K562 (cell line): ENCODE results near the gene LIX1L. TPM values are rescaled to one million over a fixed set of nuclear protein-coding genes. Genes with fewer than 3 reads are reported as not detected.

Experiments
- DEAF1 ChIP-seq: fragments of 450-650 bp; formaldehyde crosslinking; IDR thresholded peaks from 2 replicates; pipeline ENCODE4 v1.4.0; 2020; ENCODE audit warnings: mild to moderate bottlenecking, moderate library complexity
- LEF1 ChIP-seq: fragments of 450-650 bp; IDR thresholded peaks from 2 replicates; pipeline ENCODE4 v1.6.1; 2016; ENCODE audit warnings: mild to moderate bottlenecking
- PPARD ChIP-seq: fragments of 250-450 bp; sonication (Bioruptor Pico); IDR thresholded peaks from 2 replicates; pipeline ENCODE4 v1.8.0; 2022; ENCODE audit warnings: inconsistent platforms, mild to moderate bottlenecking, moderate library complexity
- SRSF3 ChIP-seq: fragments of 200-400 bp; formaldehyde crosslinking; IDR thresholded peaks from 2 replicates; pipeline ENCODE4 v1.6.1; 2016; ENCODE audit warnings: mild to moderate bottlenecking, low read length, moderate library complexity; ENCODE audit not compliant: insufficient read depth
- TAF15 ChIP-seq: fragments of 200-400 bp; formaldehyde crosslinking; IDR thresholded peaks from 2 replicates; pipeline ENCODE4 v1.6.1; 2017; ENCODE audit warnings: mild to moderate bottlenecking, low read depth, low read length, moderate library complexity
- ZNF395 ChIP-seq: fragments of 200-800 bp; sonication (Bioruptor generic); IDR thresholded peaks from 2 replicates; pipeline ENCODE4 v1.6.1; 2017; ENCODE audit warnings: missing genetic modification characterization, missing compliant biosample characterization
- ZNF586 ChIP-seq: fragments of 450-650 bp; formaldehyde crosslinking; conservative IDR thresholded peaks from 2 replicates; pipeline ENCODE4 v1.4.0; 2020; ENCODE audit warnings: mild to moderate bottlenecking, moderate library complexity
- ZNF740 ChIP-seq, 3 experiments: fragments of 200-800 bp in 1 of 3; sonication (Bioruptor generic) in 1 of 3; sonication (generic) in 1 of 3; formaldehyde crosslinking in 1 of 3; IDR thresholded peaks; 2 replicates each; pipeline versions ENCODE4 v1.6.1 to v1.8.0; 2016 to 2022; ENCODE audit warnings: mild to moderate bottlenecking in 2 of 3, missing compliant biosample characterization in 2 of 3, missing genetic modification characterization in 2 of 3, missing genetic modification reagents in 1 of 3
- polyA plus RNA-seq, 8 experiments: library from polyadenylated mRNA; depleted of rRNA in 4 of 8; stranded (reverse) in 5 of 8; unstranded in 3 of 8; fragments of >200 nt; fragmentation: Nextera tagmentation in 2 of 8; fragmentation: Illumina TruSeq in 1 of 8; extraction: Ambion mirVana in 2 of 8; extraction: Trizol in 1 of 8; gene quantifications; 2 replicates each; pipeline versions ENCODE4 v1.2.1 to v1.2.3, GENCODE V29; 2011 to 2014; ENCODE audit warnings: inconsistent platforms in 1 of 8, missing spikeins in 1 of 8
- total RNA-seq, 7 experiments: library from RNA; depleted of rRNA in 6 of 7; stranded (reverse); fragments of >200 nt in 6 of 7; fragmentation: Illumina TruSeq in 2 of 7; extraction: Trizol in 2 of 7; gene quantifications; 2 replicates each; pipeline versions ENCODE4 v1.2.1 to v1.2.3, GENCODE V29; 2011 to 2021; ENCODE audit warnings: low replicate concordance in 1 of 7

The LIX1L gene
- total and polyA plus RNA-seq, 9 of the 15 experiments (the other 6 are each of a cell fraction or from before 2014, with no cell fraction given) = 4.6 to 26.5 (median 12.5) TPM

- 0 out of 2 replicates have a peak, but pooled peaks have one; percentile 21 for TF ChIP-seq ZNF740 (CRISPR knock-in tag; IDR thresholded peaks at IDR 0.05)
- TF ChIP-seq ZNF740 (tag; IDR thresholded peaks at IDR 0.05) = no peak
- 0 out of 2 replicates have a peak, but pooled peaks have one; percentile 11 for TF ChIP-seq DEAF1 (CRISPR knock-in tag)
- TF ChIP-seq ZNF395 (CRISPR knock-in tag) = 0 out of 2 replicates have a peak, but pooled peaks have one; percentile 30
- TF ChIP-seq PPARD (CRISPR knock-in tag) = no peak
- no peak for TF ChIP-seq TAF15
- TF ChIP-seq LEF1 = no peak
- no peak for TF ChIP-seq SRSF3
- no peak for TF ChIP-seq ZNF586 (CRISPR knock-in tag)
- TF ChIP-seq, all 486 proteins: peak for 6
Measured at GRCh38 chr1:145927916-145928643, 29.7 kb downstream of the LIX1L start (continued).
